DOHH2 (cell line): ENCODE data around the gene POLA2.

Experiments used
- CTCF ChIP-seq: fragments of 200-600 bp; sonication (generic); IDR thresholded peaks from one replicate; pipeline ENCODE4 v1.5.1; 2014; ENCODE audit warnings: antibody characterized with exemption, mild to moderate bottlenecking, low read depth, low read length; ENCODE audit not compliant: poor library complexity, severe bottlenecking
- EZH2phosphoT487 ChIP-seq: fragments of 200-600 bp; sonication (generic); IDR thresholded peaks from 2 replicates; pipeline ENCODE4 v1.6.1; 2017; ENCODE audit warnings: borderline replicate concordance, mild to moderate bottlenecking, antibody characterized with exemption, low read length, moderate library complexity, mixed read lengths

DNA sequence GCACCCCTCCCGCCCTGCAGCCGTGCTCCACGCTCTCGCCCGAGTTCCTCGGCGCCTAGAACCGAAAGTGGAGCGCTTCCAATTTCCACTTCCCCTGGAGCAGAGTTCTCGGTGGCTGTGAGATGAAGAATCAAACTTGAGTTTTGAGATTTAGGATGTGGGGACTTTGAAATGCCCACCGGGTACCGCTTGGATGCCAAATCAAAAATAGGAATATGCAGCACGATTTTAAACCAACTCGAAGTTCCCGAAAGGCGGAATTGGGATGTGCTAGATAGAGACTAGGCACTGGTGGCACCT is 569 bp downstream of the POLA2 start:
- TF ChIP-seq CTCF = no peak
- no peak for TF ChIP-seq EZH2phosphoT487
